Skin epidermis (tissue), 12 donors: ENCODE results near the gene ANKS1A.
A peak's percentile ranks its signal among the peaks of the same experiment; 100 is the strongest.
"Not testable (repeated sequence)": the region's sequence is repeated elsewhere in the genome, so short reads cannot be mapped to it uniquely, and the experiment has no call there.

Experiments used
- H3K27ac ChIP-seq, 21 experiments: fragments of 200-600 bp; sonication (generic) in 11 of 21; one replicate each; pipeline ENCODE4 v1.5.0; 2020; ENCODE audit warnings: mild to moderate bottlenecking in 3 of 21, inconsistent platforms in 2 of 21, moderate library complexity in 2 of 21
- H3K4me3 ChIP-seq, 7 experiments: fragments of 200-600 bp; sonication (generic) in 2 of 7; one replicate each; pipeline ENCODE4 v1.5.0; 2020; ENCODE audit warnings: inconsistent platforms in 2 of 7, mild to moderate bottlenecking in 2 of 7, moderate library complexity in 1 of 7

Gene ANKS1A

GRCh38 chr6:34877869-34878485, 11.1 kb upstream of the ANKS1A start:
- H3K4me3 ChIP-seq, result no peak overlapping the region
- no peak overlapping the region for H3K27ac ChIP-seq

- H3K27ac ChIP-seq, H3K4me3 ChIP-seq: not testable (repeated sequence)
Measured at GRCh38 chr6:34884073-34884472, 5.0 kb upstream of the ANKS1A start.

- no peak overlapping the region for H3K27ac ChIP-seq
- no peak overlapping the region for H3K4me3 ChIP-seq
Measured at GRCh38 chr6:34884996-34885395, 4.1 kb upstream of the ANKS1A start.

GRCh38 chr6:34885837-34886236, 3.2 kb upstream of the ANKS1A start:
- H3K27ac ChIP-seq, H3K4me3 ChIP-seq: not testable (repeated sequence)

GRCh38 chr6:34887753-34888513, 1.1 kb upstream of the ANKS1A start, which contains the start of gene TAF11:
TSS of gene TAF11 (minus strand) at chr6:34888042. CDS start at chr6:34887957, 85 bp downstream.
- peak within 1 kb of the TSS; percentile 67 to 98 (median 93) for H3K4me3 ChIP-seq
- H3K27ac ChIP-seq, result peak within 1 kb of the TSS; percentile 63 to 93 (median 87)

DNA sequence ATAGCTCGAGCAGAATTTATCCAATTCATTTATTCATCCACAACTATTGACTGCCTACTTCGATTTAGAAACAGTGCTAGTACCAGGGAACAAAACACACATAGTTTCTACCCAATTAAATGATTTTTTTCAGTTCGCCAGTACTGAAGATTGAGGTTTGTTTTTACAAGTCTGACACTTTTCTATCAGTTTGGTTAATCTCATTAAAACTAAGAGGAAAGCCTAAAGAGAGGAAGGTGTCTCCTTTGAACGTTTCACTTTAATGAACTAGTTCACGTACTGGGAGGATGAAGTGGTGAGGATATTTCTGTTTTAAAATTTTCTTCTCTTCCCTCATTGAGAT, 570 bp upstream of the ANKS1A start:
- Histone ChIP-seq H3K4me3 (peak overlapping the region; percentile 67 to 98 (median 93)), H3K27ac (peak overlapping the region; percentile 63 to 93 (median 87))

GRCh38 chr6:34890533-34890925, 1.5 kb downstream of the ANKS1A start:
- H3K4me3 ChIP-seq, result peak overlapping the region in 6 of 7 experiments; percentile 67 to 98 (median 94)
- peak overlapping the region in 17 of 21 experiments; percentile 62 to 93 (median 87) for H3K27ac ChIP-seq

DNA sequence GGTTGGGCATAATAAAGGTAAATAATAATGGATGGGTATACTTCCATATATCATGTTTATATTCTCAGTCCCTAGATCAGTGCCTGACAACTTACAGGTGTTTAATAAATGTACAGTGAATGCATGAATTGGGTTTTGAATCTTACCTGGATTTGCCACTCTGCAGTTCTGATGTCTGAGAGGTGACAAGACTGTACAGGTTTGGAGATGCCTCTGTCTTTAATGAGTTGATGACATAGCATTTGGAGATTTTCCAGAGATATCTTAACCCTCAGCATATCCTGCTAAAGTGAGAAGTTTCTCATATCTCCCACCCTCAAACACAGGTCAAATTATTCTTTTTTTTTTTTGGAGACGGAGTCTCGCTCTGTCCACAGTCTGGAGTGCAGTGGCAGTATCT, 2.2 kb downstream of the ANKS1A start:
- H3K4me3 ChIP-seq, result peak overlapping the region in 3 of 7 experiments; percentile 11 to 98 (median 67)
- H3K27ac ChIP-seq, result peak overlapping the region in 9 of 21 experiments; percentile 5 to 91 (median 60)

- H3K27ac ChIP-seq, result no peak overlapping the region
- H3K4me3 ChIP-seq, result no peak overlapping the region
Measured at GRCh38 chr6:34894693-34895092, 5.6 kb downstream of the ANKS1A start.

GRCh38 chr6:34897130-34897529, 8.1 kb downstream of the ANKS1A start:
- Histone ChIP-seq H3K27ac (no peak overlapping the region), H3K4me3 (no peak overlapping the region)

DNA sequence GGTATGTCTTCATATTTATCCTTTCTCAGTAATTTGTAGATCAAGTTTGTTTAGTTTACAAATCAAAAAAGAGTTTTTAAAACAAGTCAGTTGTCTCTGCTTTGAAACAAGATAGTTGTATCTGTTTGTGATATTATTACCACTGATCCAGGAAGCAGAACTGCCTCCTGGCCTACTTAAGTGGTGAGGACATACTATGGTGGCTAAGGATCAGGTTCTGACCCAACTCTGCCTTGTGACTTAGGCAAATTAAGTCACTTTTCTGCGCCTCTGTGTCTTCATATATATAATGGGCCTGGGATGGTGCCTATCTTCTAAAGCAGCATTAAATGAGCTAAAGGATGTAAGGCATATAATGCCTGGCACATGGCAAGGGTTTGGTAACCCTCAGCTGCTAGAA, 8.7 kb downstream of the ANKS1A start:
- no peak overlapping the region for H3K27ac ChIP-seq

GRCh38 chr6:34899748-34900147, 10.7 kb downstream of the ANKS1A start:
- not testable (repeated sequence) for H3K4me3 ChIP-seq, H3K27ac ChIP-seq

More for the DNA sequence above, 8.7 kb downstream of the ANKS1A start:
- H3K4me3 ChIP-seq, result no peak overlapping the region

DNA sequence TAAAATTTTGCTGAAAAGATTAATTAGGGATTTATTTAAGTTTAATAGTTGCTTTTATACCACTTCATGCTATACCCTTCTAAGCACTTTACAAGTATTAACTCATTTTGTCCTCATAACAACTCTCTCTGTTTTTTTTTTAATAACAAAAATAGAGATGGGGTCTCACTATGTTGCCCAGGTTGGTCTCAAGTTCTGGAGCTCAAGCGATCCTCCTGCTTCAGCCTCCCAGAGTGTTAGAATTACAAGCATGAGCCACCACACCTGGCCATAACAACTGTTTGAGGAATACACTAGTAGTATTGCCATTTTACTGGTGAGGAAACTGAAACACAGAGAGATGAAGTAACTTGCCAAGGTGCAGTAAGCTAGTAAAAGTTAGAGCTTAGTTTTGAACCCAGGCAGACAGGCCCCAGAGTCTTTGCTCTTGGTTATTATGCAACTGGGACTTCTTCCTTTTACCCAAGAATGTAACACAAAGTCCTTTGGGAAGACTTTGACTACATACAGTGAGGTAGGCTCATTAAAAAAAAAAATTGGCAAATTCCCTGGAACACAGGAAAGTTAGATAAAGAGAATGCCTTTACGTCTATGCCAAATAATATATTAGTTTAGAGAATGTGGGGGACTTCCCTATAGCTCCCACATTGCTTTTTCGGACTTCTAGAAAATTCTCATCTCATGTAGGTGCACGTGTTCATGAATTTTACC, 11.4 kb downstream of the ANKS1A start:
- Histone ChIP-seq H3K27ac (no peak overlapping the region), H3K4me3 (no peak overlapping the region)

- H3K4me3 ChIP-seq, result no peak overlapping the region
- H3K27ac ChIP-seq, result no peak overlapping the region
Measured at GRCh38 chr6:34901930-34902329, 12.9 kb downstream of the ANKS1A start.

DNA sequence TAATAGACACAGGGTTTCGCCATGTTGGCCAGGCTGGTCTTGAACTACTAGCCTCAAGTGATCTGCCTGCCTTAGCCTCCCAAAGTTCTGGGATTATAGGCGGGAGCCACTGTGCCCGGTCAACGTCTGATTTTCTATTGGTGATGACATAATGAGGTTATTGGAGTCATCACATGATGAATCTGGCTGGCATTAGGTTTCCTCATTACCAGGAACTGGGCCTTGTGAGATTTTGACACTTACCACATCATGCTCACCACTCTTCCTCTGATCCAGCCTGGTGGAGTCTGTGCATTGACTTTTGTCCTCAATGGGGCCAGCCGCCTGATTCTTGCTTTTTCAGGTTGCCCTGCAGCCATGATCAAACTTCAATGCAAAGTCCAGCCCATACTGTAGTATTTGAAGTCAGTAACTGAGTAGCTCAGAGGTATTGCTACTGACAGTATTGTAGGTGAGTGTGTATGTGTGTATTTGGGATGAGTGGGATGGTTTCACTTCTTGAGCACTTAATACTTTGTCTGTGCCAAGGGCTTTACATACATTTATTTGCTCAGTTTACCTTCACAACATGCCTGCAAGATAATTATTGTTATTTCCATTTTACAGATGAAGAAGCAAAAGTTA, 16.0 kb downstream of the ANKS1A start:
- H3K4me3 ChIP-seq, result no peak overlapping the region
- no peak overlapping the region for H3K27ac ChIP-seq

GRCh38 chr6:34906826-34907225, 17.8 kb downstream of the ANKS1A start:
- Histone ChIP-seq H3K4me3 (no peak overlapping the region), H3K27ac (no peak overlapping the region)

- Histone ChIP-seq H3K4me3 (no peak overlapping the region), H3K27ac (no peak overlapping the region)
Measured at GRCh38 chr6:34908194-34908593, 19.1 kb downstream of the ANKS1A start.

DNA sequence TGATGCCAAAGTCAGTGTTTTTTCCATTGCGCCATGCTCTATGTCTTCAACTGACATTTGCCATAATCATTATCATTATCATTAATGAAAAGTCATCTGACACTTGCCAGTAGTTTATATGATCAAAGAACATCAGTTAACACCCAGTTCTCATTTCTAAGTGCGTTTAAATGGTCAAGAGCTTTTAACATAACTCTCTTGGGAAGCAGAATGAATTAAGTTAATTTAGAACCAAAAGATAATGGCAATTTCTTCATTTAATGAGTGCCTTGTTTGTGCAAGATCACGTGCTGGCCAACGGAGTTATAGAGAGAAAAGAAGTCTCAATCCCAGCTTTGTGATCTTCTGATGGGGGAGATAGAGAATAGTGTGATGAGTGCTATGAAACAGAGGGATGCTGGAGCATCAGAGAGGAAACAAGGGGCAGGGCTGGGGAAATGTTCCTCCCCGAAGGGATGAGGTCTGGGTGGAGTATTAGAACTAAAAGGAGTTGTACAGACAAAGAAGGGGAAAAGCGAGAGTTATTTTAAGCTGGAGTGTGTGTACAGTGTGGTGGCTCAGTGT, 20.3 kb downstream of the ANKS1A start:
- no peak overlapping the region for H3K27ac ChIP-seq
- no peak overlapping the region for H3K4me3 ChIP-seq

DNA sequence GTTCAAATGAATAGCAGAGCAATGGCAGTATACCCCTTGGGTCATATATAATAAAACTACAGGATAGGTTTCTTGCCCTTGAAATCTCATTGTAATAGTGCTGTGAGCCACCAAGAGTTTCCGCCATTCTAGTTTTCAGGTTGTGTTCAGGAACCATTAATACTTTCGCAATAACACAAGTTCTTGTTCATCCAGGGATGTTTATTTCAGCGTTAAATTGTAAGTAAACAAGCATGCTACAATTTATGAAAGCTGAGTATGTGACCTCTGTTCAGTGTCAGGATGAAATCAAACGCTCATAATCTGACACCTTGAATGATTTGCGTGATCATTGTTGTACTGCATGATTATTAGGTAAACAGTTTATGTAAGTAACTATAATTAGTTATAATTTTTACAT, 22.8 kb downstream of the ANKS1A start:
- H3K27ac ChIP-seq, result no peak overlapping the region

More for the DNA sequence above, 22.8 kb downstream of the ANKS1A start:
- H3K4me3 ChIP-seq, result no peak overlapping the region
